ENCODE measurements around the gene NR3C1.

- no peak for TF ChIP-seq POLR2AphosphoS5 (IDR thresholded peaks at IDR 0.05)
- no peak for TF ChIP-seq POLR2A (IDR thresholded peaks at IDR 0.05; ENCODE audit: low read depth)
- TF ChIP-seq CTCF (IDR thresholded peaks at IDR 0.05), result no peak
Measured at GRCh38 chr5:143318270-143318669, 85.2 kb downstream of the NR3C1 start.
